Measurements from ENCODE around the gene AFF3. TPM values are rescaled to one million over a fixed set of nuclear protein-coding genes. Genes with fewer than 3 reads are reported as not detected.

Gene AFF3
- total and polyA plus RNA-seq, 3 donors from 2014 or later, result 18.0 to 34.4 (median 27.1) TPM

DNA sequence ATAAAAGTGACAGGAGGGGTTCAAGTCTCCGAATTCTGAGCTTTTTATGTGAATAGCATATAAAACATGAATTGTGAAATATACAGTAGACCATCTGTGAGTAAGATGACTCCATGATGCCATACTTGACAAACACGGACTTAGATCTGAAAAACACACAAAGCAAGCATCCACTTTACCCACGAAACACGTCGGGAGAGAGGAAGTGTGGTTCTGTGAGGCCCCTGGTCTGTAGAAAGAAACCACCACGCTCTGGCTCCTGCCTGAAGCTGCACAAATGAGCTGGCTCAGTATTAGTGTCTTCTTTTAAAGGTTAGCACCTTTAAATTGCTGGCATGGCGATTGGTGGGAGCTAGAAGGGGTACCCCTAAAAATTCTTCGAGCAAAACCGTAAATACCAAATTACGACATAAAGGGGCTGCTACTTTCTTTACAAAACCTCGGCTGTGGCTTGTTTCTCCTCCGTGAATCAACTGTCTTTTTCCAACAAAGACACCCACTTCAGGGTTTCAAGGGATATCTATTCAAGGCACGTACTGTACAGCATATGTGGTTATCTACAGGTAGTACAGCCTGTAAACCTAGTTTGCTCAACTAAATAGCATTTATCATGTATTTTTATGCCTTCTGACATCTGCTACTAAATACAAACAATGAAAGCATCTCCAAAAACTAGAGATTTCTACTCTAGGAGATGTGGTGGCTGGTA is 70.9 kb downstream of the AFF3 start:
- intact Hi-C loops (cut with DNase I; ENCODE audit: low total_unique reads), result no loop called here
- Histone ChIP-seq H3K9me3 (no peaks in the 10 kb centered on the region), H3K27me3 (no peaks in the 10 kb centered on the region), H3K36me3 (ENCODE audit: low read depth, missing control alignments) (no peaks in the 10 kb centered on the region), H3K27ac (no peak overlapping the region), H3K4me3 (no peak overlapping the region), H3K4me1 (peaks cover 13% of the 10 kb centered on the region)
- no peak for DNase-seq
- TF ChIP-seq, protein P1, sequence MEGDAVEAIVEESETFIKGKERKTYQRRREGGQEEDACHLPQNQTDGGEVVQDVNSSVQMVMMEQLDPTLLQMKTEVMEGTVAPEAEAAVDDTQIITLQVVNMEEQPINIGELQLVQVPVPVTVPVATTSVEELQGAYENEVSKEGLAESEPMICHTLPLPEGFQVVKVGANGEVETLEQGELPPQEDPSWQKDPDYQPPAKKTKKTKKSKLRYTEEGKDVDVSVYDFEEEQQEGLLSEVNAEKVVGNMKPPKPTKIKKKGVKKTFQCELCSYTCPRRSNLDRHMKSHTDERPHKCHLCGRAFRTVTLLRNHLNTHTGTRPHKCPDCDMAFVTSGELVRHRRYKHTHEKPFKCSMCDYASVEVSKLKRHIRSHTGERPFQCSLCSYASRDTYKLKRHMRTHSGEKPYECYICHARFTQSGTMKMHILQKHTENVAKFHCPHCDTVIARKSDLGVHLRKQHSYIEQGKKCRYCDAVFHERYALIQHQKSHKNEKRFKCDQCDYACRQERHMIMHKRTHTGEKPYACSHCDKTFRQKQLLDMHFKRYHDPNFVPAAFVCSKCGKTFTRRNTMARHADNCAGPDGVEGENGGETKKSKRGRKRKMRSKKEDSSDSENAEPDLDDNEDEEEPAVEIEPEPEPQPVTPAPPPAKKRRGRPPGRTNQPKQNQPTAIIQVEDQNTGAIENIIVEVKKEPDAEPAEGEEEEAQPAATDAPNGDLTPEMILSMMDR (IDR thresholded peaks at IDR 0.05), result no peak
- TF ChIP-seq POLR2A (IDR thresholded peaks at IDR 0.05), result no peak
- WGBS, 2 donors, result 87% methylated on average over 13 of the region's 13 CpGs

DNA sequence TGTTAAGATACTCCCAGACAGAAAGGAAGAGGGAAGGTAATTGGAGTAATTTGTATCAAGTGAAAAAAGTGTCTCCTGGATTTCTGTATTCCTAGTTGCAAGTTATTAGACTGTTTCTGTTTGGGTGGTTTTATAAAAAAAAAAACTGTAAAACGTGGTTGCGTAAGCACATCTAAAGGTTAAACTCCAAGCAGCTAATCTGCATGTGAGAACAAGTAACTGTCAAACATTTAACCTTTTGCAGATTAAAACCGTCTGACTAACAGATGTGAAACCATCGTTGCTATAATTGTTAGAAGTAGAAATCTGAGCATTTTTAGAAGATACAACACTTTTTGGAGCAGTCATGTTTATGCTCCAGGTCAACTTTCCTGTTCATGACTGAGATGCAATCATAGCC is 72.3 kb downstream of the AFF3 start:
- DNase-seq, result no peak
- intact Hi-C loops (cut with DNase I; ENCODE audit: low total_unique reads), result no loop called here
- WGBS, 2 donors, result 35 to 51% methylated on average over 4 of the region's 4 CpGs
- Histone ChIP-seq H3K4me1 (peaks cover 18% of the 10 kb centered on the region), H3K27me3 (no peaks in the 10 kb centered on the region), H3K4me3 (no peak overlapping the region), H3K9me3 (no peaks in the 10 kb centered on the region), H3K27ac (no peak overlapping the region), H3K36me3 (ENCODE audit: low read depth, missing control alignments) (no peaks in the 10 kb centered on the region)
- TF ChIP-seq POLR2A (IDR thresholded peaks at IDR 0.05), result no peak
- TF ChIP-seq, protein P1 (IDR thresholded peaks at IDR 0.05), result no peak

DNA sequence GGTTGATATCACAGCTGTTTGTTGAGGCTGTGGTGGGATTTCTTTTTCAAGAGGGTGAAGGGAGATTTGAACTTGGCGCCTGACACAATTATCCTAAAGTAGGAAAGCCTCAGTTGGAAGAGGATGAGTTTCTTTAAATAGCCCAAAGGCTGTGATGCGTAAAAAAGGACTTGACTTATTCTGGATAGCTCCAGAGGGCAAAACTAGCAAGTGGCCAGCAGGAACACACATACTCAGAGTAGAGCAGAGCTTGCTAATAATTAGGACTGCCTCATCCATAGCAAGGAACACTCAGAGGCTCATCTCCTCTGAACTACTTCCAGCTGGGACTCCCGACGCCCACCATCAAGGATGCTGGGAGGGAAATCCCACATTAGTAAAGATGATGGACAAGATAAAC is 74.0 kb downstream of the AFF3 start:
- peaks cover 18% of the 10 kb centered on the region for H3K4me1 ChIP-seq
- no peak for DNase-seq
- intact Hi-C loops (cut with DNase I; ENCODE audit: low total_unique reads), result no loop called here
- no peaks in the 10 kb centered on the region for H3K9me3 ChIP-seq
- TF ChIP-seq, protein P1 (IDR thresholded peaks at IDR 0.05), result no peak
- no peak for TF ChIP-seq POLR2A (IDR thresholded peaks at IDR 0.05)
- H3K27me3 ChIP-seq, result no peaks in the 10 kb centered on the region
- no peak overlapping the region for H3K4me3 ChIP-seq
- WGBS, 2 donors, result 63 to 64% methylated on average over 4 of the region's 4 CpGs
- H3K36me3 ChIP-seq (ENCODE audit: low read depth, missing control alignments), result no peaks in the 10 kb centered on the region
- peak overlapping the region; percentile 4 to 76 for H3K27ac ChIP-seq

DNA sequence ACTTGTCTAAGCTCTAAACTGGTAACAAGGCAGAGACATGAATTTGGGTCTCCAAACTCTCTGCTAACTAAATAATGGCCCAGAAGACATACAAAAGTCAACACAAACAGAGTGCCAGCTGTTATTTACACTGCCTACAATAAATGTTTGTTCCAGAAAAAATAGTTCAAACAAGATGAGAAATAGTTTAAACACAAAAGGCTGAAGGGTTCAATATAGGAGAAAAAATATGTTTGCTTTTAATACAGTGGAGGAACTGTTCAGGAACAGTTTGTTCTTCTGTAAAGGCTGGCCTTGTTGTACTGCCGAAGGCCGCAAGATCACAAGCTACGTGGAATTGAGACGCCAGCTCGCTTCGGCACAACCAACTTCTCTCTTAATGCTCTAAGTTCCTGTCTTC is 74.6 kb downstream of the AFF3 start:
- peak overlapping the region; percentile 4 to 76 for H3K27ac ChIP-seq
- no peak overlapping the region for H3K4me3 ChIP-seq
- no peaks in the 10 kb centered on the region for H3K9me3 ChIP-seq
- 46 to 53% methylated on average over 6 of the region's 6 CpGs for WGBS, 2 donors
- H3K27me3 ChIP-seq, result no peaks in the 10 kb centered on the region
- H3K4me1 ChIP-seq, result peaks cover 18% of the 10 kb centered on the region
- TF ChIP-seq, protein P1 (IDR thresholded peaks at IDR 0.05), result no peak
- no peak for TF ChIP-seq POLR2A (IDR thresholded peaks at IDR 0.05)
- intact Hi-C loops (cut with DNase I; ENCODE audit: low total_unique reads), result no loop called here
- DNase-seq, result peak; percentile 68
- no peaks in the 10 kb centered on the region for H3K36me3 ChIP-seq (ENCODE audit: low read depth, missing control alignments)

DNA sequence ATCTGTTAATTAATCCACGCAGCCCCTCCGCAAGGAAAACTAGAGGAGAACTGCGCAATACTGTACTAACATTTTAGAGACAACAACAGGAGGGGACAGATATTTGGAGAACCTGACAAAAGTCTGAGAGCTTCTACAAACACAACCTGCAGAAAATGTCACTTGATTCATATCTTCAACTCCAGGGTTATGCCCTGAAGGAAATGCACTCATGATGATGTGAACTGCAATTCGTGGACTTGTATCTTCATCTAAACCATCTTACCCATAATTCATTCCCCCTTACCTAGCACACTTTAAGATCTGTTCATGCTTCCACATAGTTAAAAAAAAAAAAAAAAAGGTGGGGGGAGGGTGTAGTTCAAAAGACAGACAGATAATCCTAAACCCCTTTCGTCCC is 75.5 kb downstream of the AFF3 start:
- H3K27ac ChIP-seq, result peak overlapping the region in 1 of 2 donors; percentile 76
- no peaks in the 10 kb centered on the region for H3K27me3 ChIP-seq
- no peaks in the 10 kb centered on the region for H3K9me3 ChIP-seq
- intact Hi-C loops (cut with DNase I; ENCODE audit: low total_unique reads), result no loop called here
- H3K4me3 ChIP-seq, result no peak overlapping the region
- H3K36me3 ChIP-seq (ENCODE audit: low read depth, missing control alignments), result no peaks in the 10 kb centered on the region
- no peak for DNase-seq
- 75 to 76% methylated on average over 5 of the region's 5 CpGs for WGBS, 2 donors
- no peak for TF ChIP-seq POLR2A (IDR thresholded peaks at IDR 0.05)
- TF ChIP-seq, protein P1 (IDR thresholded peaks at IDR 0.05), result no peak
- H3K4me1 ChIP-seq, result peaks cover 18% of the 10 kb centered on the region
